ENCODE results near the gene KRT78.

Gene KRT78

DNA sequence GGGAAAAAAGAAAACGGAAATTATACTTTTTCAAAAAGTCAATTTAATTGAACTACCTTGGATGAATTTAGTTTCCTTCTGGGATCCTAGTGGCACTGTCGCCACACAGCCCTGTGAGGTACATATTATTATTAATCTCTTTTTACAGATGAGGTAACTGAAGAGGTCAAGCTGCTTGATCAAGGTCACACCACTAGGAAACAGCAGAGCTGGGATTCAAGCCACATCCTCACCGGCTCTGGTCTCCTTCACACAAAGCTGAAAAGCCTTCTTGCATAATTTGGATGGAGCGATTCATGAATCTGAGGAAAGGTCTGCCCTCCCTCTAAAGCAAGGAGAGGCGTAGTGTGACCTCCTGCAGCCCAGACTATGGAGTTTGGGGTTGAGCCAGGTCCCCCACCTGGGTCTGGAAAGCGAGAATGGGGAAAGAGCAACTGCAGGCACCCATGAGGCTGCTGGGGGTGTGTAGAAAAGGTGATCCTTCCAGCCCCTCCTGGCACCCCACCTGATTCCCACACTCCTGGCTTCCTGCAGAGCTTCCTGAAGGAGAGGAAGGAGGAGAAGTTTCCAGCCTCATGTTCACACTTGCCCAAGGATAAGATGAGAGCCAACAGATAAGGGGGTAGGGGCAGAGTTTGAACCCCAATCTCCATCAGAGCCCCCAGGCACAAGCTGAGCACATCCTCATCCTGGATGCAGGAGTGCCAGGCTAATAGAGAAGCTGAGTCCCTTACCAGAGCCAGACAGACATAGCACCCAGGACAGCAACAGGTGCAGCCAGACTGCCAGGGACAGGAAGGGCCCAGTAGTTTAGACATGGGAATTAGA lies 10.8 kb downstream of the KRT78 start:
- no peak for DNase-seq

DNA sequence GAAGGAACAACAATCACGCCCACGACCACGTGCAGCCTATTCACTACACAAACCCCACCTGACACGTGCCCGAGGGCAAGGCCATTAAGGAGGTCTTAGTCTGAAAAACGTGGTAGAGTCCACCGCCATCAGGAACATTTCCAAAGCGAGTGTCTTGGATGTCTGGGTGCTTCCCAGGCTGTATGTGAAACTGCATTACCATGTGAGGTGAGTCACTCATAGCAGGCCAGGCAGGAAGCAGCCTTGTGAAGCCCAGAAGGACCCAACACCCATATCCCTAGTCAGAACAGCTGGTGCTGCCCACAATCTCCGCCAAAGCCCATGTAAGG lies 11.4 kb downstream of the KRT78 start:
- no peak for DNase-seq

DNA sequence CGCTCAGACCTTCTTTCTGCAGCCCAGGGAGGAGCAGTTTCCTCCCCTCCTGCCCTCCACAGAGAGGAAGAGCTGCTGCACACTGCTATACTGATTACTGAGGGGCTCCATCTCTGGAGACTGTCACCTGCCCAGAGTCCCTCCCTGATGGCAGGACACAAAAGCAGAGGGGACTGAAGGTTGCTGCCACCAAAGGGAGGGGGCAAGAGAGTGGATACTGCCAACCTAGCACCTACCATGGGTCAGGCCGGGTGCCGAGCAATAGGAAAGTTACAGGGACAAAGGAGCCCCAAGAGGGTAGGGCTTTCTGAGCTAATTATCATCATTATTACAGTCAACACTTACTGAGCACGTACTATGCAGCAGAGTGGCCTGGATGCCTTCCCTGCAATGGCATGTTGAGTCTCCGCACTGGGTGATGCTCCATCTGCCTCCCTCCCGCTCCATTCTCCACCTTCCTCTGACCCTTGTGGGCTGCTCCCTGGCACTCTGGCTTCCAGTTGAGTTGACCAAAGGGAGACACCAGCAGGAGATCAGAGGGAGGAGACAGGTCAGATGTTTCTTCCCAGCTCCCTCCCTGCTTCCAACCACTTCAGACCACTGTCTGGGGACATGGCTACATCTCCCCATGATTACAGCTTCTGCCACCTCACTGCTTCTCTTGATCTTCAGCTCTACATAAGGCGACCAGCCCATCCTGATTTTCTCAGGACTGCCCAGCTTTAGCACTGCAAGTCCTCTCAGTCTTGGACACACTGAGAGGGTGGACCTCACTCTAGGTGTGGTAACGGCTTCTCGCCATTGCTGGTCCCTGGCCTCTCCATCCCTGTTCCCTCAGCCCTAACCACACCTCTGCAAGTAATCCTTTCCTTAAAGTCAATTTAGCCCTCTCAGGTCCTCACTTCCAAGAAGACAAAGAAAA lies 12.0 kb downstream of the KRT78 start:
- DNase-seq = no peak

DNA sequence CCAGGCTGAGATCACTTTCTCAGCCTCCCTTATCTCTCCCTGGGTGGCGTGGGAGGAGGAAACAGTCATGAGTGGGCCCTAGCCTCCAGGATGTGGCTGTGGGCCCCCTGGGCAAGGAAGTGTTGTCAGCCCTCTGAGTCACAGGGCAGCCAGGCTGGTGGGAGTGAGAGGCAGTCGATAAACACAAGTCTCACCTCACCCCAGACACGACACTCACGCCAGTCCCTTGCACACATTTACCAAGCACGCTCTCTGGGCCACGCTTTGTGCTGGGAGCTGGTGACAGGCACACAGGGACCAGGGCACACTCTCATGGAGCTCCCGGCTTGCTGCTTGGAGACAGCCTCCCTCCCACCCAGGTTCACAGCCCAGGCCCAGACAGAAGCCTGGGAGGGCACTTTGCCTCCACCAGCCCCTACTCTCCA lies 12.7 kb downstream of the KRT78 start:
- no peak for DNase-seq

DNA sequence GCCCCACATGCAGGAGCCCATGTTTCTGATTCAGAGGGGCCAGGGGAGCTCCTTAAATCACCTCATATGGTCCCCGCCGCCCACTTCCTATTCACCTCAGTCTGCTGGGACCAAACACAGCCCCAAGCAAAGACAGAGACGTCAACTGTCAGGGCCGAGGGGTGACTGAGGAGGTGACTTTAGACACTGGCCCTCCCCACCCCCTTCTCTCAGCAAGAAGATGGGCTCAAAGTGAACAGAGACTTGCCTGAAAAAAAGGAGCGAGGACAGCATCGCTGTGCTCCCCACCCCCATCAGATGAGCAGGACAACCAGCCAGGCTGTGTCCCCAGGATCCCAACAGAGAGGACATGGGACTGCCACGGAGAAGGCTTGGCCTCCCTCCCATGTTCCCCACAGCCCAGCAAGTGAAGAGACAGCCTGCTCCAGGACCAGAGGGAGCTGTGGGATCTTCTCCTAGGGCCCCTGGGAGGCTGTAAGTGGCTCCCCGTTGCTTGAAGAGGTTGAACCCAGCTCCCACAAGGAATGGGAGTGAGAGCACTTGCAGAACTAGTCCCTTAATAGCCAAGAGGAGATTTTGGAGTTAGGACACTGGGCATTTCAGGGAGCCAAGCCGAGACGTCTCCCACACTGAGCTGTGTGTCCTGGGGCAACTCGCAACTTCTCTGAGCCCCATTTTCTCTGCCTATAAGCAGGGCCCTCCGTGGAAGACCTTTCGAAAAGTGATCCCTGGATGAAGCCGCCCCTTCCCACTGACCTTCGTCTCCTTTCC lies 13.3 kb downstream of the KRT78 start:
- no peak for DNase-seq

DNA sequence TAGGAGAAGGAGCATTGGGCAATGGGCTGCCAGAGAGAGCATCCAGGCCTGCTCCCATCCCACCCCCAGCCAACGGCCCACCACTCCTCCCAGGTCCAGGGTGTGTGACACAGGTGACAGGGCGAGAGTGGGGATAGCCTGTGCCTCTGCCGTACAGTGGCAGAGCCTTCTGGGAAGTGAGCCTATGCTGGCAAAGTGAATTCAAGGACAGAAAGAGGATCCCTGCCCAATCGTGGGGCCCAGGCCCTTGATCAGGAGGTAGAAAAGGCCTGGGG lies 14.1 kb downstream of the KRT78 start:
- no peak for DNase-seq

DNA sequence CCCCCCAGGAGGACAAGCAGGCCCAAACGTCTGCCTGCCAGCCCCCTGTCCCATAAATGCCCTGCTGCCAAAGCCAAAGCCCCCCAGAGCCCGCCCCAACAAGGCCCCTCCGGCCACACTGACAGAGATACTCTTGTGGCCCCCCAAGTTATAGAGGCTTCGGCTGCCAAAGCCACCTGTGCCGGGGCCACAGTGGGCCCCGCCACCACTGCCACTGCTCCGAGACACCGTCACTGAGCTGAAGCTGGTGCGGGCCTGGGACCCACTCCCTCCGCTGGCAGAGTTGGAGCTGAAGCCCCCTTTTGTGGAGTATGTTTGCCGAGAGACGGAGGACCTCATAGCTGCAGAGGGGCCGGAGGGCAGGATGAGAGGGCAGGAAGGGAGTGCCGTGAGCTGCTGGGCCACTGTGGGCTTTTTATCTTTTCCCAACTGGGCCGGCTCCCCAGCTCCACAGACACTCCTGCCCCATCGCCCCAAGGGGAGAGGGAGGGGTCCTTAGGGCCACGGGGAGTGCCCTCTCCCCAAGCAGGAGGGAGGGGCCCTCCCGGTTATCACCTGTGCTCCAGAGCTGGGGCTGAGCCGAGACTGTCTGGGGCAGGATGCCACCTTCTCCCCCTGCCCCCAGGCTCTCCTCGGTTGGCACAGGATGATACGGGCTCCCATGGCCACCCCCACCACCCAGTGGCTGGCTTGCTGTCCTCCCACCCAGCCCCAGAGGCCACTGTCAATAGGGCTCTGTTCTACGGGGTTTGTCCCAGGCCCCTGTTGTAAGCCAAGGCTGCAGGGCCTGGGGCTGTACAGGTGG lies 14.7 kb downstream of the KRT78 start, which contains the start of gene KRT79:
Gene KRT79, minus strand, starts transcription at position 390 of the 805 bp plus-strand sequence. Its CDS starts 51 bp downstream, at position 339.
- no peak for DNase-seq

DNA sequence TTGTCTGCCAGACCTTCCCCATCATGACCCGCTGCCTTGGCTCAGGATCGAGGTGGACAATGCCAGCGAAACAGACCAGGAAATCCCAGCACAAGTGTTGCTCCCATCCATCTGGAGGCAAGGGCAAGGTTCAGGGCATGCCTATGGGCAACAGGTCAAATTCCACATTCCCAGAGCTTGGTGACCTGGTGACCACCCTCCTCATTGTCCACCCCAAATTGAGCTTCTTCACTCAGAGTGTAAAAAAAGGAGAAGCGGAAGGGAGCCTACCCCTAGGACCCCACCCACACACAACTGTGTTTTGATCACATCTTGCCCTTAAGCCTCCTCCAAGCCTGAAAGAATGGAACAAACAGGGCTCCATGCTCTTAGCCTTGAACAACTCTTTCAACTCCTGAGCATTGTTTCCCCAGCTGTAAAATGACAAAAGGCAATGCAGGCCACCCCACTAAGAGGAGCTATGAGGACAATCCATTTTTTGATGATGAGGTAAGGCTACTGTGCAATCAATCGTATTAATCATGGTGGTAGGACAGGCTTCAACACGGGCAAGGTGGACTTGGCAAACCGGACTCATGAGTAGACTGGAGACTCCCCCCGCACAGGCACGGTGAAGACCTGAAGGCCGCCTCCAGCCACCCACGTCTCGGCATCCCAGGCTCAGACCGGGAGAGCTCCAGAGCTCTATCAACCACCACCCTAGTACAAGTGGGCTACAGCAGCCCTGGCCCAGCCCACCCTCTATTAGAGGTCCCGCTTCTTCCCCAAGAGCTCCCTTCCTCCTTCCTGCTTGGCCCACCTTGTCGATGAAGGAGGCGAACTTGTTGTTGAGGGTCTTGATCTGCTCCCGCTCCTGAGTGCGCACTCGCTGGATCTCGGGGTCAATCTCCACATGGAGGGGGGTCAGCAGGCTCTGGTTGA lies 15.5 kb downstream of the KRT78 start:
- DNase-seq = no peak

DNA sequence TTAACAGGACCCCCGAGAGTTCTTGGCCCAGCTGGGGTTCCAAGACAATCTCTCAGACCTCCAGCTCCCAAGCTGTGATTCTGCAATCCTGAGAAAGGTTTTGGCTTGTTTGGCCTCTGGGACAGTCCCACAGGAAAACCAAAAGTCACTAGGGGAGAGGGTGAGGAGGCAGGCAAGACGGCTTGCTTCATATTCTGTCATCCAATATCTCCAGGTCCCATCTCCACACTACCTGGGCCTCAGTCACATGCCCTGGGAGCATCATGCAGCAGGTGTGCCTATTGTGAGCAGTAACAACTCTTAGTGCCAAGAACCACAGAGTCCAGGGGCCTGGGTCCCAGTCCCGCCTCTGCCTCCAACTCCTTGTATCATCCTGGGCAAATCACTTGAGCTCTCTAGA lies 16.3 kb downstream of the KRT78 start:
- no peak for DNase-seq

DNA sequence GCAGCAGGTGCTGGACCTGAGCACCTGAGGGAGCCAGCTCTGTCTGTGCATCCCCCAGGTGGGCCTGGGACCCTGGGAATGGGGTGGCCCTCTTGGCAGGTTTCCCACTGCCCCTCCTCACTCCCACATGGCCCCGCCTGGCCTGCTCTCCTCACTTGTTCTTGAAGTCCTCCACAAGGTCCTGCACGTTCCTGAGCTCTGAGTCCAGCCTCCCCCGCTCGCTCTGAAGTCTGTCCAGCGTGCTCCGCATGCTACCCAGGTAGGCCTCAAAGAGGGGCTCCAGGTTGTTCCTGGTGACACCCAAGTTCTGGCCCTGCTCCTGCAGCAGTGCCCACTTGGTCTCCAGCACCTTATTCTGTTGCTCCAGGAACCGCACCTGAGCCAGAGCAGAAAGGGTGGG lies 17.5 kb downstream of the KRT78 start:
- DNase-seq = no peak

DNA sequence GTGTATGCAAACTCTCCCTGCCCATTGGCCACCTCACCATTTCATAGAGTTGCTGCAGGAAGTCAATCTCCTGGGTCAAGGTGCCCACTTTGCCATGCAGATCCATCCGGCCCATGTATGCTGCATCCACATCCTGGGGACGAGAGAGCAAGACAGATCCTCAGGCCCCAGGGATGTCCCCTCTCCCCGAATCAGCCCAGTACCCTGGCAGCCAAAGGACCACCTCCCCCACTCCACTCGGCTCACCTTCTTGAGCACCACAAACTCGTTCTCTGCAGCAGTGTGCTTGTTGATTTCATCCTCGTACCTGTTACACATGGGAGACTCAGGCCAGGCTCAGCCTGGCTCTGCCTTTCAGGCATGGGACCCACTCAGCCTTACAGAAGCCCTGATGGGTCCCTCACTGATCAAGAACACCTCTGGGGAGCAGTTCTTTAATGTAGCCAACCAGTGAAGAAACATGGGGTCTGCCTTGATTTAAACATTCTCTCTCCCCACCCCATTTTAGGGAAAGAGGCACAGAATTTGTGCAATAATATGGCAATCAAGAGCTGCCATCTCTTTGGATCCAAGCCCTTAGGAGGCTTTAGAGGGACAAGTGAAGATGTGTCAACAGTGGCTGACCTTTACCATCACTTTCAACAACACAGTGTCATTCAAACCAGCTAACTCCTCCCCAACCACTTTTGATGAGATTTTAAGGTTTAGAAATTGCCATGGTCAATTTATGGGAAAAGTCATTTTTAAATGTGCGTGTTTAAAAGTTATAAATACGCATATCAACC lies 18.6 kb downstream of the KRT78 start:
- DNase-seq = no peak

DNA sequence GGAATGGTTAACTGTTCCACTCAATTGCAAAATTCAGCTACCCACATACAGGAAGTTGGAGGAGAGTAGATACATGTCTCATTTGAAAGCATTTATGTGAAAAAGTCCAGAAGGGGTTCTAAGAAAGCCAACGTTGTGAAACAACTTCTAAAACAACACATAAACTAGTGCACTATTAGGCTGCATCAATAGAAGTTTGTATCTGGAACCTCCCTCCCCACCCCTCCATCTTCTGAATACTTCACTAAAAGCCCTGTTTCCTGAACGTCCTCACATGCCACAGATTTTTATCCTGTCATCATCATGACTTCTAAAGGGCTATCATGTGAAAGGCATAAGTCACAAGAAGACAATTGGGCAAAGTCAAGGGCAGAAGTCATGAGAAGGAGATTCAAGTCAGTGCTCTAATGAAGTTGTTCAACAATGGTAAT lies 20.2 kb downstream of the KRT78 start:
- no peak for DNase-seq

DNA sequence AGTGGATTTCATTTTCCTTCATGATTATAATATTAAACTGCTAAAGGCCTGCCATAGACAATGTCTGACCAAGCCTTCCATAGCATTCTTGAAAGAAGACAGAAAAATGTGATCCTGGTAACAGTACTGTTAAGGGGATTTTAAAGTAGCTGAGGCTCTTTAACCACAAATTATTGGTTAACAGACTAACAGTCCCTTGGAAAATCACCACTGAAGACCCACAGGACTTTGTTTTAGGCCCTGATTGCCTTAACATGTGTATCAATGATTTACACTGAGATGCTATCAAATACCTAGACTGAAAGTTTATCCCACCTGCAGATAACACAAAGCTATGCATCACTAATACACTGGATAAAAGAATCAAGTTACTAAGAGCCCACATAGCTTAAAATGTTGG lies 20.6 kb downstream of the KRT78 start:
- no peak for DNase-seq

DNA sequence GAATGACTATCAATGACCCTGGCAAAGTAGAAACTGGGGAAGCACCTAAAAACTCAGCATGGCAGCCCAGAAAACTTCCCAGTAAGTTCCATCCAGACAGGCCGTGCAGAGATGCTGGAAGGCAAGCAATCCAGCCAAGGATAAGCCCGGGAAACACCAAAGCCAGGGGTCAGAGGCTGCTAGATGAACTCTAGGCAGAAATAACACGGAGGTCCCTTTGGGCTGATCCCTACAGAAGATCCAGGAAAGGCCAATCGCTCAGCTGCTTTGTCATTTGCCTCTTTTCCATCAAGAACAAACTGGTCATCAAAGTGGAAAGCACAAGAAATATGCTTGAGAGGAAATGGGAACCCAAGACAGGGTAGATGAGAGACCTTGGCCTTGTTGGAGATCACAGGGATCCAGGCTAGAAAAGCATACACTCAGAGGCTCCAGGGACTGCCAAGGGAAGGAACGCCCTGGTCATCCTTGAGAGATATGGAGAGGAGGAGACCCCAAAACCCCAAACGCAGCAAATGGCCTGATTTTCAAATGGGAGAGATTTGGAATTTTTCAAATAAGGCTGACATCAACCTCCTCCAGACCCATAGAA lies 21.2 kb downstream of the KRT78 start:
- no peak for DNase-seq

DNA sequence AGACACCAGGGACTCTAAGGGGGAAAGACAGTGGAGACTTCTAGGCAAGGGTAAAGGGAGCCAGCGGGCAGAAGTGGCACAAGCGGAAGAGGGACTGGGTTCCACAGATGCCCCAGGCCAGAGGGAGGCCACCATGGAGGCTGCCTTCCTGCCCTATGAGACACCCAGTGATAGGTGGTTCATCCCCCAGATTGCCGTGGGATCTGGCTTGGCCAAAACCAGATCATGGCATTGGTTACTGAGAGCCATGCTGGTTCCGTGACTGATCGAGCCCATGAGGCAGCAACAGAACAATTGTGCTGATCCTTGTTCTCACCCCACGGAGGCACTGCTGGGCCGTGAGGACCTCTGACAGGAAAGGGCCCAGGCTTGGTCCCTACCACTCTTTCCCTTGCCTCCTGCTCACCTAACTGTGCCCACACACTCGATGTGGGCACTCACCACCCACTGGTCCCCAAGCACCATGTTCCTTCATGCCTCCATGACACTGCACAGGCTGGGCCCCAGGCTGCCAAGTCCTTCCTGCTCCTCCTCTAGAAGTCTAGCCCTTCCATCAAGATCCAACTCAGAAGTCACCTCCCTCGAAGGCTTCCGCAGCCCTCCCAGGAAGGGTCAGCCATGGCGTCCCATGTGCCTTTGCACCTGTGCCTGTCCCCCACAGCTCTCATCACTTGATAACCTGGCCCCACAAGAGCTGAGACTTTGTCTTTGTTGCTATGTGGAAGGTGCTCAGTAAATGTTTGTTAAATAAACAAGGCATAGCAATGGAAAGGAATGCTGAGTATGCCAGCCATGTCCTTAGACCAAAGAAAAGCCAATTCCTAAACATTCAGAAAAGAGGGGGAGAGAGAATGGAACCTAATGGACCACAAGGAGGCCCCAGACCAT lies 21.9 kb downstream of the KRT78 start:
- DNase-seq = no peak

DNA sequence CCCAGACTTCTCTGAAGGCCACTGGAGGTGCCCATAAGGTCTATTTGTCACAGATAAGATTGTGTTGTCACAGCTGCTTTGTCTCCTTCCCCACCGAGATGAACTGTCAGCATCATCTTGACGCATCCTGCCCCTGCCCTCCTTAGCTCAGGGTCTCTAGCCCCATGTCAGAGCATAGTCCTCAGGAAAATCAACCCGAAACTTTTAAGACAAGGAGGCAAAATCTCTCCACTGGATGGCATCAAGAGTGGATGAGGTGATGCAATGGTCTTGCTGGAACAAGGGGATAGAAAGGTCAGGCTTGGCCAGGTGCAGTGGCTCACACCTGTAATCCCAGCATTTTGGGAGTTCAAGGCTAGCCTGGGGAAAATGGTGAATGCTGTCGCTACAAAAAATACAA lies 22.8 kb downstream of the KRT78 start:
- DNase-seq = no peak

DNA sequence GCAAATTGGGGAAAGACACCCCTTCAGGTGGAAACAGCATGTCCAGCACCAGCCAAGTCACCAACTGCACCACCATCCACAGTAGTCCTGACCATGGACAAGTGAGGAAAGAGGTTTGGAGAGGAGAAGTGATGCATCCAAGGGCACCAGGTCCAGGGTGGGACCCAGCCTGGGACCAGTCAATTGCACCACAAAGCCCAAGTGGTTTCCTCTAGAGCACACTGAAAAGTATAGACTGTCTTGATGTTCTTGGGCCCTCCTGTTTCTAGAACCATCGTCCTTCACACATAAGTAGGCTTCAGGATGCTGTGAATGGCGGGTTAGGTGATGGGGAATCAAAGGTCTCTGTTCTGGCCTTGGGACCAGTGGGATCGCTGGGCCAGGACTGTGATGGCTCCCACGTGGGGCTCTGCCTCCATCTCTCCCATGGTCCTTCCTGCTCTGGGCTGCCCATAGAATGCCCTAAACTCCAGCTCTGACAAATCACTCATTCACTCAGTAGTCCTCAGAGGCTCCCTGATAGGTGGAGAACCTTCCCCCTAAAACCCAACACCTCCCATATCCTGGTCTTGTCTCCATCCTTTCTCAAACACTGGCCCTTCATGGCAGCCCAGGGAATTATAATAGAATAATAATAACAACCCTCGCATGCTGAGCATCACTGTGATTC lies 23.9 kb downstream of the KRT78 start:
- DNase-seq = no peak

DNA sequence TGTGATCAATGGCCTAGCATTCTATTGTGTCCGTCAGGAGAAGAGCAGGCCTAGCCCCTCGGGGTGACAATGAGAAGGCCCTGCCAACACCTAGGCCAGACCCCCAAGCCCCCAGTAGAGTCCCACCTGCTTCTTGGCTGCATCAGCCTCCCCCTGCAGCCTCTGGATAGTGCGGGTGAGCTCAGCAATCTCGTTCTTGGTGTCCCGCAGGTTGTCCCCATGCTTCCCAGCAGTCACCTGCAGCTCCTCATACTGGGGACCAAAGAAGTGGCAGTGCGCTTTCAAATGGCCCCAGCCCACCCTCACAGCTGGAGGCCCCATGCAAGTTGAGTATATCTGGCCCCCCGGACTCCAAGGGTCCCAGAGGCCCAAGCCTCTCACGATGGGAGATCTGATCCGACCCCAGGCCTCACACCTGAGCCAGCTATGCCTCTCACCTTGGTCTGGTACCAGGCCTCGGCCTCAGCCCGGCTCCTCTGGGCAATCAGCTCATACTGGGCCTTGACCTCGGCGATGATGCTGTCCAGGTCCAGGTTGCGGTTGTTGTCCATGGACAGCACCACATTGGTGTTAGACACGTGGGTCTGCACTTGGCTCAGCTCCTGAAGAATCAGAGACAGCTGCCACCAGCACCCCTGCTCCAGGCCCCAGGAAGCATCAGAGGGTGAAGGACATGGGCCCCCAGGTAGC lies 24.9 kb downstream of the KRT78 start:
- DNase-seq = no peak
